ENCODE measurements around the gene PPFIBP1. TPM values are rescaled to one million over a fixed set of nuclear protein-coding genes. Genes with fewer than 3 reads are reported as not detected.

PPFIBP1 gene
- total RNA-seq, 2 donors from 2014 or later, result 92.7 to 123 TPM

DNA sequence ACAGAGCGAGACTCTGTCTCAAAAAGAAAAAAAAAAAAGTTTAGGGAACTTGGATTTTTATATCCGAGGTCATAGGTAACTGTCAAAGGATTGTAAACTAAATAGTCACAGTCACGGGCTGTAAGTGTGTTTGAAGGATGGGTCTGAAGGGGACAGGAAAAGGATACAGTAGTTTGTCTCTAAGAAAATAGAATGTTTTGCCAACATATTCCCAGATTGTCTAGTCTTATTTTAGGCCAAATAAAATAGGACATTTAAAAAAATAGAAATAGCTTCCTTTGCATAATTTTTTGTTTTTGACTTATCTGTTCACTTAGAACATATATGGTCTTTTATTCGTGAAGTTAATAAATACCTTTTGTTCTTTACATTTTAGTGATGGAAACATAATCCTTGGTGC, 148.0 kb downstream of the PPFIBP1 start:
- intact Hi-C loops (cut with DNase I), result no loop called here
- ATAC-seq (no peak), DNase-seq (no peak)

DNA sequence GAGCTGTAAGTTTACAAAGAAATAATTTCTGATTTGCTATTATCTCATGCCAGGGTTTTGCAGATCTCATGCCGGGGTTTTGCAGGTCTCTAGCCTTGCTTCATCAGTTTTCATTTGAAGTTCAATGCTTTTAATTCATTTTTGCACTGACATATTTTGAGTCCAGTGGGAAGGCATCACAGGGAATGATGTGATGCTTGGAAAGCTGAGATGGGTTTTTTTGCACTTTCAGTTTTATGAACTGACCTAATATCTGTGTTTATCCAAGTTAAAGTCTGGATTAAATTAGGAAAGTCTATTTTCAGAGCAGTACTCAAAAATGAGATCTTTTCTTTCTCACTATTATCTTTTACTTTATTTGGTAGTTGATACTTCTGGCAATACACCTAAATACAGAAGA, 148.6 kb downstream of the PPFIBP1 start:
- peak in 1 of 2 donors; percentile 49 for ATAC-seq
- intact Hi-C loops (cut with DNase I), result no loop called here
- DNase-seq, result no peak

DNA sequence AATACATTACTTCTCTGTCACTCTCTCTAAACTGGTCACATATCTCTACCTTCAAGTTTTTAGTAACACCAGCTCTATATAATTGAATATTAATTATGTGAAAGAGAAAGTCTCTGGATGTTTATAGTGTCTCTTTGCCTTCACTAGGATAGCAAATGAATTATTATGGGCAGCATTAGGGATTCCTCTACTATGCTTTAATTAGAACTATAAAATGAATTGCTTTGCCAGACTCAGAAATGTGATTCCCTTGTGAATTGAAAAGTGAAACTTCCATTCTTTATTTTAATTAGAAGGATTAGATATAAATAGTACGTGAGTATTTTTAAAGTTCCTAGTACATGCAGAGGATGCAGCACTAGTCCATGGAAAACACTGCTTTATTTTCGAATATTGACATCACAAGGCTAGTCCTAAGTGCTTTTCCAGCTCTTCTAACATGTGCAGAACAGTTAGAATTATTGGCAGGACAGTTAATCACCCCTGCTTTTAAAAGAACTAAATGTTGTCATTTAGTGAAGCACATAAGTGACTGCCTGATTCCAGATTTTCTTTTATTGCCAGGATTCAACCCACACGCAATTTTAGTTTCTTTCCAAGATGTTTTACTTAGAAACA, 149.2 kb downstream of the PPFIBP1 start:
- intact Hi-C loops (cut with DNase I), result no loop called here
- DNase-seq, result no peak
- ATAC-seq, result peak; percentile 71 to 74

DNA sequence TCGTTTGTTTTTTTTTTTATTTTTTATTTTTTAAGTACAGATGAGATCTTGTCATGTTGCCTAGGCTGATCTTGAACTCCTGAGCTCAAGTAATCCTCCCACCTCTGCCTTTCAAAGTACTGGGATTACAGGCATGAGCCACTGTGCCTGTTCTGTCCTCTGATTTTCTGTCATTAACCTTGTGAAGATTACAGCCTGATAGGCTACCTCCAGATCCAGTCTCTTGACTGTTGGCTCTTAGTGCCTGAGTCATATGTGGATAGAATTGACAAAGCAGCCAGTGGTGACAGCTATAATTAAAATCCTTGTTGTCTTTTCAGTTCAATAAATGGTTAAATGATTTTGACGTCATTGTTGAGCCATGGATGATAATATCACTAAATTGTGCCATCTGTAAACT, 151.0 kb downstream of the PPFIBP1 start:
- intact Hi-C loops (cut with DNase I), result no loop called here
- ATAC-seq, result no peak

DNA sequence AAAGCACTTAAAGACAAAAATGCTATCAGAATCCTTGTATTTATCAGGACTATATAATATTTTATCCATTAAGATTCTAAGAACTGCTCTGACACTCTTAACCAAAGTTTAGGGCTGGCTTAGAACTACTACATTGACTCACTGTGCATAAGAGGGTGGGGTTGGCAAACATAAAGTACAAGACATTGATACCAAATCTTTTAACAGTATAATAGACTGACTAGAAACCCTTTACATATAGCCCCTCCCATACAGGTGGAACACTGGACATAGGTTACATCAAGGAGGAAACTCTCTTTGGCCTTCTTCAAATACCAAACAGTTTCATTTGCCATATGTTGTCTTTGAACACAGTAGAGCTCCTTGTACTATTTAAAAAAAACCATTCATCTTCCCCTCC, 156.6 kb downstream of the PPFIBP1 start:
- no peak for ATAC-seq

More for the DNA sequence above, 151.0 kb downstream of the PPFIBP1 start:
- DNase-seq, result no peak

DNA sequence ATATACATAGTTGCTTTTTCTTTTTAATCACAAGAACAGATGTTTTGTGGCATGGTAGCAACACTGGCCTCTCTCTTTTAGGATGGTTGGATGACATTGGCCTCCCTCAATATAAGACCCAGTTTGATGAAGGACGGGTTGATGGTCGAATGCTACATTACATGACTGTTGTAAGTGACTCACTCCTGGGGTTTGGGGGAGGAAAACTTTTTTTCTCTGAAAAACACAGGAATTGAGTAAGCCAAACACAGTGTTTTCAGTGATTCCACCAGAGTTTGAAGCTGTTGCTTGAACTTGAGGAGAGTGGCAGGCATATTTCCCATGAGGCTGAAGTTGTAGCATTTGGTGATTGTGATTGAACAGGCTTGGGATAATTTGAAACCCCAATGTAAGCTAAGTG, 158.5 kb downstream of the PPFIBP1 start:
- DNase-seq (no peak), ATAC-seq (no peak)
- intact Hi-C loops (cut with DNase I), result no loop called here

More for the DNA sequence above, 156.6 kb downstream of the PPFIBP1 start:
- intact Hi-C loops (cut with DNase I), result no loop called here
- no peak for DNase-seq

DNA sequence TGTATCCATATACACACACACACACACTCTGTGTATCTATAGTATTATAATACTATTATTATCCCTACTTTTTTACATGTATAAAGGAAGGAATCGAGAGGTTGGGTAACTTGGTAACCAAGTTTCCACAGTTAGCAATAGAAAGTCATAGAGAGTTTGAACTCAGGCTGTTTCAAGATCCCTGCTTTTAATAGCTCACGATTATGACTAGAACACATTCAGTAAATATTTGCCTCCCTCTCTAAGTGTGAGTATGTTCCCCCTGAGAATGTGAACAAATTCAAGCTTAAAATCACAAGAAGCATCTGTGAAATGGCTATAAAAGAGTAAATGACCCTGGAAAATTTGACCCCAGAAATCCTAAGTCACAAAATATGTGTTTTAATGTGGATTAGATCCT, 161.3 kb downstream of the PPFIBP1 start:
- ATAC-seq (no peak), DNase-seq (no peak)
- intact Hi-C loops (cut with DNase I), result no loop called here

DNA sequence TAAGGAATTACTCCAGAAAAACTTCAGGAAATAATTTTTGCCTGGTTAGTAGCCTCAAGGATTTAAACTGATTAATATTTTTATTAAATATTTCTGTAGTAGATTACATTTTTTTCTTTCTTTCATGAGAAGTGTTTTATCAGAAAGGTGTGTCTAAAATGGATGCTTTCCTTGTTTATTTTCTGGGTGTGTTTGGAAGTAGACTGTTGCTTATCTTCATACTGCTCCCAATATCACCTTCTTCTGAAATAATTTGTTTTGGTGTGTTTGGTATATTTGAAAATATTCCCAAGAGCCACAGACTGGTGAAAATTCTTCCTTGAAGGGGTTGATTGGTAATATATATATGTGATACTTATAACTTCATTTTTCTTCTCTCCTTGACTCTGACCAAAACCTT, 162.1 kb downstream of the PPFIBP1 start:
- intact Hi-C loops (cut with DNase I), result no loop called here
- DNase-seq (no peak), ATAC-seq (no peak)

DNA sequence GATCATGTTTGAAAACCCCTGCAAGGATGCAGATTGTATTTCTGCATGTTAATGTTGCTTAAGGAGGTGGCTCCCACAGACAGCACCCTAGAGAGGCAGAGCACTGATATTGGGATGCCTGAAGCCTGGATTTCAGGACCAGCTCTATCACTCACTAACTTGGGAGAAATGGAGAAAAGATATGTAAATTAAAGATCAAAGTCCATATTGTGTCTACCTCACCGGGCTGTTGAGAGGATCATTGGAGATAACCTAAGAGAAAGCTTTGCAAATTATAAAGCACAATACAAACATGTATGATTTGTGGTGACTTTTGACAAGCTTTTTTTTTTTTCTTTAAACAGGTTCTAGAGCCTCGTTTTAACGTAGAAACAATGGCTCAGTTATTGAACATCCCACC, 164.7 kb downstream of the PPFIBP1 start:
- intact Hi-C loops (cut with DNase I), result no loop called here
- ATAC-seq (no peak), DNase-seq (no peak)

DNA sequence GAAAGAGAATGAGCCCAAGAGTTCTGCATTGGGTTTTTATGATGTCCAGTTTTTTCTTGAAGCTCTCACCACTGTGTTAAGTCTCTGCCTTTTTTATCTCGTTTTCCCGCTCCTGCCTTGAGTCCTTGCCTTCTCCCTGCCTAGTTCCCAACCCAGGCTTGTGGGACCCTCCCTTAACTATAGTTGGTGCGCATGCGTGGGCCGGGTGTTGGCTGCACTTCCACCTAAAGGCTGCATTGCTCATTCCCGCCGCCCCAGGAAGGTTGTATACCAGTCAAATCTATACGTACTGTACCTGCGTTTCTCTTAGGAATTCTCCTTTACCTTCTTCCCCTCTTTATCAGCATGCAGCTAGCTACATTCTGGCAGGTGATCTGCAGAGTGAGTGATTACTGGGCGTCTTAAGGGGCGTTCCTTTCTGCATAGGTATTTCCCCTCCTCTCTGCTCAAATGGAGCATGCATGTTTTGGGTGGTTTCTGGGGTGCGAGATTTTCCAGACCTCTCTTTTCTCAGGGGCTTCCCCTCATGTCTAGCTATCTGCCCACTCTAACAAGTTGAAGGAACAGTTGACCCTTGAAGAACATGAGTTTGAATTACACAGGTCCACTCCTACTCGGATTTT, 165.7 kb downstream of the PPFIBP1 start:
- intact Hi-C loops (cut with DNase I), result no loop called here
- no peak for ATAC-seq
- no peak for DNase-seq

DNA sequence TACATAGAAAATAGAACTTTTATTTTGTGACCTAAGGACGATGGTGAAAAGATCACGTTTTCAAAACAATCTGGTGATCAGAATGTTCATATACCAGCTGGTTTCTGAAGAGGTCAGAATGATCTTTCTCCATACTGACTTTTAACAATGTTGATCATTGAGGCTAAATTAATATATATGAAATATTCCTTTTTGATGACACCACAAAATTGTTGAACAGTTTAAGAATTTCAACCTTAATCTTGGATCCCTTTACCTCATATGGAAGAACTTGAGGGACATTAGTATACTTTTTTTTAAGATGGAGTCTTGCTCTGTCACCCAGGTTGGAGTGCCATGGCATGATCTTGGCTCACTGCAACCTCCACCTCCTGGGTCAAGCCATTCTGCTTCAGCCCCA, 169.4 kb downstream of the PPFIBP1 start:
- no peak for ATAC-seq
- intact Hi-C loops (cut with DNase I), result no loop called here
- no peak for DNase-seq

DNA sequence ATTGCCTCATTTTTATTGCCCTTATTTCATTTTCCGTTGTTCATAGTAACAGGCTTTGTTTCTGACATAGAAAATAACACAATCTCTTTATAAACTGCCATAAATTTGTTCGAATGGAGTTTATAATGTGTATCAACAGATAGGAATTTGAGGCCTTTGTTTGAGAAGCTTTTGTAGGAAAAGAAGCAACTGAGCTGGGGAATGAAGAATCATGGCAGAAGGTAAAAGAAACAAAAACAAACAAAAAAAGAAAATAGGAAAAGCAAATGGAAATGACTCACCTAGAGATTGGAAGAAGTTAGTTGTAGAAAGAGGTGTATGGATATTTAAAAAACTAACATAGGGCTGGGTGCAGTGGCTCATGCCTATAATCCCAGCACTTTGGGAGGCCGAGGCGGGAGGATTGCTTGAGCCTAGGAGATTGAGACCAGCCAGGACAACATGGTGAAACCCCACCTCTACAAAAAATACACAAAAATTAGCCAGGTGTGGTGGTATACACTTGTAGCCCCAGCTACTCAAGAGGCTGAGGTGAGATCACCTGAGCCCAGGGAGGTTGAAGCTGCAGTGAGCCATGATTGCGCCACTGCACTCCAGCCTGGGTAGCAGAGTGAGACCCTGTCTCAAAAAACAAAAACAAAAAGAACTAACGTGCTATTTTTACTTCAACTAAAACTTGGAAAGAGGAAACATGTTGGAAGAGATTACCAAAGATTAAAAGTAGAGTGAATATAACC, 171.7 kb downstream of the PPFIBP1 start:
- ATAC-seq, result no peak
- intact Hi-C loops (cut with DNase I), result no loop called here
- no peak for DNase-seq

DNA sequence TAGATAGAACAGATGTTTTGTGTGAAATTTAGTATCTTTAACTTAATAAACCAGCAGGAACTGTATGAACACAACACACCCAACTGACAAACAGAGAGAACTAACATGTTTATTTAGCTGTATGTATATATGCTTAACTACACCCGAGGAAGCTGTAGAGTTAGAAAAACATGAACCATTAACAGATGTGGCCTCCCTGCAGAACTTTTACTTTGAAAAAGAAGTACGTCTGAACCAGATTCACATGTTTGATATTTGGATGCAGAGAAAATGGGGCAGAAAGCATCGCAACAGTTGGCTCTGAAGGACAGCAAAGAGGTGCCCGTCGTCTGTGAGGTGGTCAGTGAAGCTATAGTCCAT, 172.3 kb downstream of the PPFIBP1 start, which contains the start of gene REP15:
Gene REP15, plus strand, starts transcription at position 155 of the 360 bp plus-strand sequence. Its CDS starts 116 bp downstream, at position 271.
- ATAC-seq (no peak), DNase-seq (no peak)
- intact Hi-C loops (cut with DNase I), result no loop called here

DNA sequence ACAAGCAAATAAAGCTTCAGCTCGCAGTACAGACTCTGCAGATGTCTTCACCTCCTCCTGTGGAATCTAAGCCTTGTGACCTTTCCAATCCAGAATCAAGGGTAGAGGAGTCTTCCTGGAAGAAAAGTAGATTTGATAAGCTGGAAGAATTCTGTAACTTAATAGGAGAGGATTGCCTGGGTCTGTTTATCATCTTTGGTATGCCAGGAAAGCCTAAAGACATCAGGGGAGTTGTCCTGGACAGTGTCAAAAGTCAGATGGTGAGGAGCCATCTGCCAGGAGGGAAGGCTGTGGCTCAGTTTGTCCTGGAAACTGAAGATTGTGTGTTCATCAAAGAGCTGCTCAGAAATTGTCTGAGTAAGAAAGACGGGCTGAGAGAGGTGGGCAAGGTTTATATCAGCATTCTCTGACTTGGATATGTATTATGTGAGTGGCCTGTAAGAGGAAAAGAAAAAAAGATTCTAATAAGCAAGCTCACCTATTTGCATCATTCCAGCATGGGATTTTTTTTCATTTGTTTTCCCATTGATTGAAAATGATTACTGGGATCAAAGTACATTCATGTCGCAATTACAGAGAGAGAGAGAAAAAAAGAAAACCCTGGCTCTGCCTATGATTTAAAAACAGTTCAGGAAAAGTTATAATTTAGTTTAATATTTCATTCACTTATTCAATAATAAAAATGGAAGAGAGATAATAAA, 173.0 kb downstream of the PPFIBP1 start:
- intact Hi-C loops (cut with DNase I), result no loop called here
- no peak for ATAC-seq

DNA sequence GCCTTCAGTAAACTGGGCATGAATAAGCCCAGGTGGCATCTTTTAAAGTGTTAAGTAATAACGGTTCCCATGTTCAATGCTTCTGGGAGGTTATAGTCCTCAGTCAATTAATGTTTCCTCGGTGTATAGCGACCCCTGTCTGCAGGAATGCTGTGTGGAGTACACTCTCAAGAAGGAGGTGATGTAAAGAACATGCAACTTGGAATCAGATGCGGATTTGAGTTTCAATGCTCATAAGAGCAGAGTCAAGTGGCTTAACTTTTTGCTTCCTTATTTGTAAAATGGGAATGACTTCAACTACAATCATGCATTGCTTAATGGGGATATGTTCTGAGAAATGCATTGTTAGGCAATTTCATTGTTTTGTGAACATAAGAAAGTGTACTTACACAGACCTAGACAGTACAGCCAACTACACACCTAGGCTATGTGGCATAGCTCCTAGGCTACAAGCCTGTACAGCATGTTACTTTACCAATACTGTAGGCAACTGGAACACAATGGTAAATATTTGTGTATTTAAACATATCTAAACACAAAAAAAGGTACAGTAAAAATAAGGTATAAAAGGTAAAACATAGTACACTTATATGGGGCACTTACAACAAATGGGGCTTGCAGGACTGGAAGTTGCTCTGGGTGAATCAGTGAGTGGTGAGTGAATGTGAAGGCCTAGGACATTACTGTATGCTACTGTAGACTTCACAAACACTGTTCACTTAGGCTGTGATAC, 179.9 kb downstream of the PPFIBP1 start:
- peak; percentile 86 to 89 for ATAC-seq
- DNase-seq, result peak; percentile 58
- intact Hi-C loops (cut with DNase I), result no loop called here

More for the DNA sequence above, 173.0 kb downstream of the PPFIBP1 start:
- no peak for DNase-seq

DNA sequence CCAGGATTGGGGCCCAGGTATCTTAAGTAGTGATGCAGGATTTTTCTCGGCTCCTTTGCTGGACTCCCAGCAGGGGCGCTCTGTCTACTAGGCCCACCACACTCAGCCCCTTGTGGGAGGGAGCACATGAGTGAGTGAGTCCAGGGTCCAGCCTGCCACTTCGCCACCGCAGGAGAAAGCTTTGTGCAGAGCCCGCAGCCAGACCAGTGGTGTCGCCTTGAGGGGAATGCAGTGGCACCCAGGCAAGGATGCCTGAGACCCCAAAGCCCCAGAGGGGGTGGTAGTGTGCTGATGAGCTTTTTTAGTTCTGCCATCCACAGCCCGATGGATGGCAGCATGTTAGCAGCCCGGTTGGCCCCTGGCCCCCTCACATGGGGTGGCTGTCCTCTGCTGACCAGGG, 181.3 kb downstream of the PPFIBP1 start:
- intact Hi-C loops (cut with DNase I), result no loop called here
- no peak for ATAC-seq

DNA sequence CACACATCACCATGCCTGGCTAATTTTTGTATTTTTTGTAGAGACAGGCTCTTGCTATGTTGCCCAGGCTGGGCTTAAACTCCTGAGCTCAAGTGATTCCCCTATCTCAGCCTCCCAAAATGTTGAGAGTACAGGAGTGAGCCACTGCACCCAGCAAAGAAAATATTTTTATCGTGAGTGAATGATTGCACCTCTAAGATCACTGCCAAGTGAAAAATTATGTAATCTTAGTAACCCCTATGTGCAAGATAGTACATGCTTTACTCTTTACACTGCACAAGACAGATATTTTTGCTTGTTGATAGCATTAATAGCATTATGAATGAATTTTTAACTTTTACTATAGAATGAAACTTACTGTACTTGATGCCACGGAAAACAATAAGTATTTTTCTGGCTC, 183.2 kb downstream of the PPFIBP1 start:
- ATAC-seq, result no peak
- no peak for DNase-seq
- intact Hi-C loops (cut with DNase I), result no loop called here

More for the DNA sequence above, 181.3 kb downstream of the PPFIBP1 start:
- no peak for DNase-seq

DNA sequence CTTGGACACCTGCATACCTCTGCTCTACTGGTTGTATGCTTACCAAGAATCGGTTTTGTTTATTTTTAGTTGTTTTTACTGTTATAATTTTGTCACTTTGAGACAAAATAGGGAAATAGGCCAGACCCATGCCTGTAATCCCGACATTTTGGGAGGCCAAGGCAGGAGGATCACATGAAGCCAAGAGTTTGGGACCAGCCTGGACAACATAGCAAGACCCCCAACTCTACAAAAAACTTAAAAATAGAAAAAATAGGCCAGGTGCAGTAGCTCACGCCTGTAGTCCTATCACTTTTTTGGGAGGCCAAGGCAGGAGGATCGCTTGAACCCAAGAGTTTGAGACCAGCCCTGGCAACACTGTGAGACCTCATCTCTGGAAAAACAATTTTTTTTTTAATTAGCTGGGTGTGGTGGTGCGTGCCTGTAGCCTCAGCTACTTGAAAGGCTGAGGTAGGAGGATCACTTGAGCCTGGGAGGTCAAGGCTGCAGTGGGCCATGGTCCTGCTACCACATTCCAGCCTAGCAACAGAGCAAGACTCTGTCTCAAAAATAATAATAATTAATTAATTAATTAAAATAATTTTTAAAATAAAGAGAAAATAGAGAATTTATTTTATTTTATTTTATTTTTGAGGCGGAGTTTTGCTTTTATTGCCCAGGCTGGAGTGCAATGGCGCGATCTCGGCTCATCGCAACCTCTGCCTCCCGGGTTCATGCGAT, 185.4 kb downstream of the PPFIBP1 start:
- DNase-seq (no peak), ATAC-seq (no peak)
- intact Hi-C loops (cut with DNase I), result no loop called here
